IMR-90 (cell line): Measurements from ENCODE around the gene ZDHHC14.

ENCODE experiments used
- CEBPB ChIP-seq: IDR thresholded peaks from 2 replicates; pipeline ENCODE4 v1.6.1; 2012; ENCODE audit warnings: low read depth, low read length, improper control_type of control experiment
- CTCF ChIP-seq: conservative IDR thresholded peaks from 2 replicates; pipeline ENCODE4 v1.5.1; 2012; ENCODE audit warnings: mild to moderate bottlenecking, low read depth, low read length, improper control_type of control experiment
- ELK1 ChIP-seq: fragments of 150-350 bp; IDR thresholded peaks from 2 replicates; pipeline ENCODE4 v1.6.1; 2016; ENCODE audit warnings: low read depth, mild to moderate bottlenecking, low read length, moderate library complexity, borderline replicate concordance
- MAFK ChIP-seq: IDR thresholded peaks from 2 replicates; pipeline ENCODE4 v1.6.1; 2012; ENCODE audit warnings: low read depth, low read length, improper control_type of control experiment
- MXI1 ChIP-seq: IDR thresholded peaks from 2 replicates; pipeline ENCODE4 v1.6.1; 2012; ENCODE audit warnings: low read depth, mild to moderate bottlenecking, low read length, moderate library complexity, borderline replicate concordance
- POLR2A ChIP-seq: IDR thresholded peaks from 2 replicates; pipeline ENCODE4 v1.6.1; 2012; ENCODE audit warnings: mild to moderate bottlenecking, low read depth, low read length
- RAD21 ChIP-seq: IDR thresholded peaks from 2 replicates; pipeline ENCODE4 v1.6.1; 2012; ENCODE audit warnings: low read length, improper control_type of control experiment
- RCOR1 ChIP-seq: IDR thresholded peaks from 2 replicates; pipeline ENCODE4 v1.6.1; 2012; ENCODE audit warnings: mild to moderate bottlenecking, low read length, improper control_type of control experiment; ENCODE audit not compliant: insufficient replicate concordance
- SMC3 ChIP-seq: fragments of 150-350 bp; IDR thresholded peaks from 2 replicates; pipeline ENCODE4 v1.6.1; 2016; ENCODE audit warnings: low read depth, mild to moderate bottlenecking, antibody characterized with exemption, low read length, moderate library complexity
- USF2 ChIP-seq: fragments of 150-350 bp; IDR thresholded peaks from 2 replicates; pipeline ENCODE4 v1.6.1; 2017; ENCODE audit warnings: mild to moderate bottlenecking, antibody characterized with exemption, low read length, low read depth

- TF ChIP-seq CTCF (no peak), RCOR1 (no peak), POLR2A (no peak), RAD21 (no peak), SMC3 (no peak), MXI1 (no peak), ELK1 (no peak), USF2 (no peak), CEBPB (no peak), MAFK (no peak)
Measured at GRCh38 chr6:157651731-157652490, 270.9 kb downstream of the ZDHHC14 start.
